Astrocyte (in vitro differentiated cells and primary cell): Measurements from ENCODE around the gene LRP1B. TPM values are rescaled to one million over a fixed set of nuclear protein-coding genes. Genes with fewer than 3 reads are reported as not detected.

Experiments
- DNase-seq: peaks from one replicate; pipeline ENCODE4 v3.0.0-alpha.2; 2010; ENCODE audit warnings: low read depth
- FAIRE-seq: peaks from 2 replicates; lab custom pipeline; 2011; peaks lifted over from hg19 to GRCh38; lab: Jason Lieb, UNC
- H2AFZ ChIP-seq: 2 replicates; pipeline ENCODE4 v1.6.0; 2012; ENCODE audit warnings: low read depth, low read length, inconsistent platforms
- H3K27ac ChIP-seq: 2 replicates; pipeline ENCODE4 v1.5.1; 2011; ENCODE audit warnings: low read depth, low read length, inconsistent platforms
- H3K27me3 ChIP-seq: 2 replicates; pipeline ENCODE4 v1.6.0; 2011; ENCODE audit warnings: low read length, inconsistent platforms; ENCODE audit not compliant: insufficient read depth
- H3K36me3 ChIP-seq: 2 replicates; pipeline ENCODE4 v1.5.1; 2011; ENCODE audit warnings: low read length, inconsistent platforms; ENCODE audit not compliant: insufficient read depth
- H3K4me1 ChIP-seq: 2 replicates; pipeline ENCODE4 v1.5.1; 2011; ENCODE audit warnings: low read length, inconsistent platforms; ENCODE audit not compliant: insufficient read depth
- H3K4me2 ChIP-seq: 2 replicates; pipeline ENCODE4 v1.6.0; 2012; ENCODE audit warnings: low read length, inconsistent platforms
- H3K4me3 ChIP-seq: 2 replicates; pipeline ENCODE4 v1.5.1; 2011; ENCODE audit warnings: low read depth, mild to moderate bottlenecking, low read length, inconsistent platforms; ENCODE audit not compliant: insufficient read depth
- H3K79me2 ChIP-seq: 2 replicates; pipeline ENCODE4 v1.6.0; 2012; ENCODE audit warnings: mild to moderate bottlenecking, low read length, inconsistent platforms; ENCODE audit not compliant: insufficient read depth
- H3K9ac ChIP-seq: 2 replicates; pipeline ENCODE4 v1.6.0; 2012; ENCODE audit warnings: mild to moderate bottlenecking, low read length, inconsistent platforms
- H3K9me3 ChIP-seq: 2 replicates; pipeline ENCODE4 v1.5.1; 2012; ENCODE audit warnings: low read depth, mild to moderate bottlenecking, low read length, inconsistent platforms; ENCODE audit not compliant: insufficient read depth
- H4K20me1 ChIP-seq: 2 replicates; pipeline ENCODE4 v1.6.0; 2012; ENCODE audit warnings: low read length, inconsistent platforms; ENCODE audit not compliant: insufficient read depth
- H3K27ac Mint-ChIP-seq: one replicate; pipeline ENCODE4 v1.8.0; 2021; ENCODE audit warnings: mild to moderate bottlenecking, mixed read lengths; ENCODE audit not compliant: unreplicated experiment
- H3K27me3 Mint-ChIP-seq: one replicate; pipeline ENCODE4 v1.8.0; 2021; ENCODE audit warnings: low read depth, mixed read lengths; ENCODE audit not compliant: unreplicated experiment
- H3K36me3 Mint-ChIP-seq: one replicate; pipeline ENCODE4 v1.8.0; 2021; ENCODE audit warnings: low read depth, mixed read lengths; ENCODE audit not compliant: unreplicated experiment
- H3K4me1 Mint-ChIP-seq: one replicate; pipeline ENCODE4 v1.8.0; 2021; ENCODE audit warnings: low read depth, mixed read lengths; ENCODE audit not compliant: unreplicated experiment
- H3K4me3 Mint-ChIP-seq: one replicate; pipeline ENCODE4 v1.8.0; 2021; ENCODE audit warnings: mild to moderate bottlenecking, moderate library complexity, mixed read lengths; ENCODE audit not compliant: unreplicated experiment
- H3K9me3 Mint-ChIP-seq: one replicate; pipeline ENCODE4 v1.8.0; 2021; ENCODE audit warnings: mild to moderate bottlenecking, mixed read lengths; ENCODE audit not compliant: unreplicated experiment
- EZH2 ChIP-seq: IDR thresholded peaks from 2 replicates; pipeline ENCODE4 v1.6.1; 2012; ENCODE audit warnings: mild to moderate bottlenecking, low read length, inconsistent platforms; ENCODE audit not compliant: insufficient read depth
- total RNA-seq: library from RNA; stranded (reverse); gene quantifications from 2 replicates; pipeline ENCODE4 v1.2.1, GENCODE V29; 2021
- TF ChIP-seq, protein P1 (sequence below): IDR thresholded peaks from 2 replicates; pipeline ENCODE4 v1.5.1; 2011; ENCODE audit warnings: low read depth, mild to moderate bottlenecking, inconsistent platforms, low read length, moderate library complexity; ENCODE audit not compliant: insufficient read depth

The LRP1B gene
- total RNA-seq, 1 donor from 2014 or later = 1.5 TPM

DNA sequence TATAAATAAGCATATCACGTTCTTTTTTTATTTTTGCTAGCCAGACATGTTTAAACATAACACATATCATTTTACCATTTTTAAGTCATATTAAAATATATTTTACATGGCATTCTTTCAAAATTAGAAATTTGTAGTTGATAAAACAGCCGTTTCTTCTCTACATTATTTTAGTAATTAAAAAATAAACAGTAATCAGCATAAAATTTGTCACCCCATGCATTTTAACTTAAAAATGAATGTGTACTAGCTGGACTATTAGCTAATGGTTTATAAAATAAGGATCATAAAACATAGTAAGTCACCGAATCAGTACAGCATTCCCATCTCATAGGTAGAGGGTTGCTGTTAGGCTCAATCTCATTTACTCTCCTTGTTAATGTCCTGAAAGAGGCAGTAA lies 433.8 kb downstream of the LRP1B start:
- no peaks in the 10 kb centered on the region for H3K36me3 Mint-ChIP-seq
- H3K27me3 ChIP-seq = no peaks in the 10 kb centered on the region
- FAIRE-seq (no peak), DNase-seq (no peak)
- no peaks in the 10 kb centered on the region for H3K27me3 Mint-ChIP-seq
- H2AFZ ChIP-seq = no peak overlapping the region
- H3K9ac ChIP-seq = no peak overlapping the region
- no peaks in the 10 kb centered on the region for H3K9me3 Mint-ChIP-seq
- no peak overlapping the region for H3K27ac ChIP-seq
- H3K9me3 ChIP-seq = no peaks in the 10 kb centered on the region
- no peak for TF ChIP-seq EZH2
- TF ChIP-seq, protein P1, sequence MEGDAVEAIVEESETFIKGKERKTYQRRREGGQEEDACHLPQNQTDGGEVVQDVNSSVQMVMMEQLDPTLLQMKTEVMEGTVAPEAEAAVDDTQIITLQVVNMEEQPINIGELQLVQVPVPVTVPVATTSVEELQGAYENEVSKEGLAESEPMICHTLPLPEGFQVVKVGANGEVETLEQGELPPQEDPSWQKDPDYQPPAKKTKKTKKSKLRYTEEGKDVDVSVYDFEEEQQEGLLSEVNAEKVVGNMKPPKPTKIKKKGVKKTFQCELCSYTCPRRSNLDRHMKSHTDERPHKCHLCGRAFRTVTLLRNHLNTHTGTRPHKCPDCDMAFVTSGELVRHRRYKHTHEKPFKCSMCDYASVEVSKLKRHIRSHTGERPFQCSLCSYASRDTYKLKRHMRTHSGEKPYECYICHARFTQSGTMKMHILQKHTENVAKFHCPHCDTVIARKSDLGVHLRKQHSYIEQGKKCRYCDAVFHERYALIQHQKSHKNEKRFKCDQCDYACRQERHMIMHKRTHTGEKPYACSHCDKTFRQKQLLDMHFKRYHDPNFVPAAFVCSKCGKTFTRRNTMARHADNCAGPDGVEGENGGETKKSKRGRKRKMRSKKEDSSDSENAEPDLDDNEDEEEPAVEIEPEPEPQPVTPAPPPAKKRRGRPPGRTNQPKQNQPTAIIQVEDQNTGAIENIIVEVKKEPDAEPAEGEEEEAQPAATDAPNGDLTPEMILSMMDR = no peak
- no peaks in the 10 kb centered on the region for H3K4me1 Mint-ChIP-seq
- H3K4me2 ChIP-seq = no peak overlapping the region
- no peak overlapping the region for H3K27ac Mint-ChIP-seq
- H3K4me1 ChIP-seq = no peaks in the 10 kb centered on the region
- H3K4me3 ChIP-seq = no peak overlapping the region
- H4K20me1 ChIP-seq = no peaks in the 10 kb centered on the region
- H3K36me3 ChIP-seq = no peaks in the 10 kb centered on the region
- H3K79me2 ChIP-seq = no peaks in the 10 kb centered on the region
- no peak overlapping the region for H3K4me3 Mint-ChIP-seq

- no peaks in the 10 kb centered on the region for H3K4me1 ChIP-seq
- H3K27me3 Mint-ChIP-seq = no peaks in the 10 kb centered on the region
- TF ChIP-seq, protein P1 = no peak
- TF ChIP-seq EZH2 = no peak
- no peak overlapping the region for H3K27ac ChIP-seq
- H3K4me1 Mint-ChIP-seq = no peaks in the 10 kb centered on the region
- H3K9me3 ChIP-seq = no peaks in the 10 kb centered on the region
- no peak for FAIRE-seq
- H3K4me3 ChIP-seq = no peak overlapping the region
- H3K36me3 ChIP-seq = no peaks in the 10 kb centered on the region
- H3K9me3 Mint-ChIP-seq = no peaks in the 10 kb centered on the region
- H3K36me3 Mint-ChIP-seq = no peaks in the 10 kb centered on the region
- no peak for DNase-seq
- no peaks in the 10 kb centered on the region for H3K27me3 ChIP-seq
- no peak overlapping the region for H2AFZ ChIP-seq
- H3K79me2 ChIP-seq = no peaks in the 10 kb centered on the region
- H3K4me2 ChIP-seq = no peak overlapping the region
- H3K9ac ChIP-seq = no peak overlapping the region
- no peaks in the 10 kb centered on the region for H4K20me1 ChIP-seq
- H3K27ac Mint-ChIP-seq = no peak overlapping the region
- no peak overlapping the region for H3K4me3 Mint-ChIP-seq
These were observed 436.6 kb downstream of the LRP1B start for GRCh38 chr2:141694180-141694579.

DNA sequence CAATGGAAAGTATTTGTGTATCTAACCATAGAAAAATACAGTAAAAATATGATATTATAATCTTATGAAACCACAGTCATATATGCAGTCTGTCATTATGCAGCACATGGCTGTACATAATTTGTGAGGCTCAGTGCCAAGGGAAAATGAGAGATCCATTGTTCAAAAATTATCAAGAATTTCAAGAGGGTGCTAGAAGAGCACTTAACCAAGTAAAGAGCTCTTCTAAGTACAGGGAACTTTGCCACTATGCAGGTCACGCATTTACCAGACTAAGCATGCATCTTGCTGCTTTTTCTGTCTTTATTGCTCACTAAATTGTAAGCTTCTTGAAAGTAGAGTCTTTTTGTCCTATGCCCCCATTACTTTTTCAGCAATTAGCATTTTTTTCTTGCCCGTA lies 438.0 kb downstream of the LRP1B start:
- H3K9me3 Mint-ChIP-seq = no peaks in the 10 kb centered on the region
- TF ChIP-seq, protein P1 = no peak
- TF ChIP-seq EZH2 = no peak
- no peak overlapping the region for H2AFZ ChIP-seq
- FAIRE-seq (no peak), DNase-seq (no peak)
- H3K27ac Mint-ChIP-seq = no peak overlapping the region
- H3K9me3 ChIP-seq = no peaks in the 10 kb centered on the region
- no peak overlapping the region for H3K9ac ChIP-seq
- H3K79me2 ChIP-seq = no peaks in the 10 kb centered on the region
- H3K27ac ChIP-seq = no peak overlapping the region
- no peaks in the 10 kb centered on the region for H3K27me3 Mint-ChIP-seq
- H3K4me1 ChIP-seq = no peaks in the 10 kb centered on the region
- H3K4me1 Mint-ChIP-seq = no peaks in the 10 kb centered on the region
- no peak overlapping the region for H3K4me3 ChIP-seq
- no peak overlapping the region for H3K4me2 ChIP-seq
- no peaks in the 10 kb centered on the region for H4K20me1 ChIP-seq
- no peaks in the 10 kb centered on the region for H3K27me3 ChIP-seq
- H3K4me3 Mint-ChIP-seq = no peak overlapping the region
- no peaks in the 10 kb centered on the region for H3K36me3 Mint-ChIP-seq
- no peaks in the 10 kb centered on the region for H3K36me3 ChIP-seq
